ENCODE results near the gene STMND1.

Gene STMND1

GRCh38 chr6:17130786-17131185 is 28.9 kb downstream of the STMND1 start:
- no peaks in the 10 kb centered on the region for H3K9me3 ChIP-seq (ENCODE audit: control insufficient read depth, low read length)
- H3K4me3 ChIP-seq (ENCODE audit: extremely low read depth, insufficient read depth, low read length, poor library complexity, severe bottlenecking) = no peak overlapping the region
- H3K36me3 ChIP-seq (ENCODE audit: control insufficient read depth, insufficient read depth, low read length) = no peaks in the 10 kb centered on the region
- H3K4me1 ChIP-seq (ENCODE audit: control insufficient read depth, insufficient read depth, low read length, poor library complexity, severe bottlenecking) = no peaks in the 10 kb centered on the region
- H3K27ac ChIP-seq (ENCODE audit: low read depth, low read length, severe bottlenecking) = no peak overlapping the region
- WGBS, 2 experiments (ENCODE audit: insufficient coverage in 2 of 2) = 80 to 94% methylated on average over 1 to 3 of the region's 3 CpGs

GRCh38 chr6:17132967-17133366 is 31.1 kb downstream of the STMND1 start:
- Histone ChIP-seq H3K4me1 (ENCODE audit: control insufficient read depth, insufficient read depth, low read length, poor library complexity, severe bottlenecking) (no peaks in the 10 kb centered on the region), H3K27ac (ENCODE audit: low read depth, low read length, severe bottlenecking) (no peak overlapping the region), H3K36me3 (ENCODE audit: control insufficient read depth, insufficient read depth, low read length) (no peaks in the 10 kb centered on the region), H3K4me3 (ENCODE audit: extremely low read depth, insufficient read depth, low read length, poor library complexity, severe bottlenecking) (no peak overlapping the region), H3K9me3 (ENCODE audit: control insufficient read depth, low read length) (no peaks in the 10 kb centered on the region)

GRCh38 chr6:17138033-17138432 is 36.2 kb downstream of the STMND1 start:
- no peak overlapping the region for H3K4me3 ChIP-seq (ENCODE audit: extremely low read depth, insufficient read depth, low read length, poor library complexity, severe bottlenecking)
- H3K4me1 ChIP-seq (ENCODE audit: control insufficient read depth, insufficient read depth, low read length, poor library complexity, severe bottlenecking) = no peaks in the 10 kb centered on the region
- H3K27ac ChIP-seq (ENCODE audit: low read depth, low read length, severe bottlenecking) = no peak overlapping the region
- H3K9me3 ChIP-seq (ENCODE audit: control insufficient read depth, low read length) = no peaks in the 10 kb centered on the region
- no peaks in the 10 kb centered on the region for H3K36me3 ChIP-seq (ENCODE audit: control insufficient read depth, insufficient read depth, low read length)
- 14 to 40% methylated on average over 1 of the region's 2 CpGs for WGBS, 2 experiments (ENCODE audit: insufficient coverage in 2 of 2)

- Histone ChIP-seq H3K36me3 (ENCODE audit: control insufficient read depth, insufficient read depth, low read length) (no peaks in the 10 kb centered on the region), H3K4me3 (ENCODE audit: extremely low read depth, insufficient read depth, low read length, poor library complexity, severe bottlenecking) (no peak overlapping the region), H3K9me3 (ENCODE audit: control insufficient read depth, low read length) (no peaks in the 10 kb centered on the region), H3K27ac (ENCODE audit: low read depth, low read length, severe bottlenecking) (no peak overlapping the region), H3K4me1 (ENCODE audit: control insufficient read depth, insufficient read depth, low read length, poor library complexity, severe bottlenecking) (no peaks in the 10 kb centered on the region)
- WGBS, 2 experiments (ENCODE audit: insufficient coverage in 2 of 2) = no CpG with 5 or more reads among the region's 1 CpG
Observed at GRCh38 chr6:17144016-17144415, 42.2 kb downstream of the STMND1 start.

GRCh38 chr6:17149571-17149970 is 47.7 kb downstream of the STMND1 start:
- Histone ChIP-seq H3K36me3 (ENCODE audit: control insufficient read depth, insufficient read depth, low read length) (no peaks in the 10 kb centered on the region), H3K9me3 (ENCODE audit: control insufficient read depth, low read length) (peaks cover 8% of the 10 kb centered on the region), H3K27ac (ENCODE audit: low read depth, low read length, severe bottlenecking) (no peak overlapping the region), H3K4me3 (ENCODE audit: extremely low read depth, insufficient read depth, low read length, poor library complexity, severe bottlenecking) (no peak overlapping the region), H3K4me1 (ENCODE audit: control insufficient read depth, insufficient read depth, low read length, poor library complexity, severe bottlenecking) (no peaks in the 10 kb centered on the region)
- 96 to 100% methylated on average over 1 to 2 of the region's 2 CpGs for WGBS, 2 experiments (ENCODE audit: insufficient coverage in 2 of 2)

GRCh38 chr6:17150096-17150495 is 48.2 kb downstream of the STMND1 start:
- no peaks in the 10 kb centered on the region for H3K36me3 ChIP-seq (ENCODE audit: control insufficient read depth, insufficient read depth, low read length)
- peaks cover 8% of the 10 kb centered on the region for H3K9me3 ChIP-seq (ENCODE audit: control insufficient read depth, low read length)
- WGBS, 2 experiments (ENCODE audit: insufficient coverage in 2 of 2) = 88 to 94% methylated on average over 2 of the region's 2 CpGs
- H3K27ac ChIP-seq (ENCODE audit: low read depth, low read length, severe bottlenecking) = no peak overlapping the region
- H3K4me1 ChIP-seq (ENCODE audit: control insufficient read depth, insufficient read depth, low read length, poor library complexity, severe bottlenecking) = no peaks in the 10 kb centered on the region
- no peak overlapping the region for H3K4me3 ChIP-seq (ENCODE audit: extremely low read depth, insufficient read depth, low read length, poor library complexity, severe bottlenecking)

- no peak overlapping the region for H3K27ac ChIP-seq (ENCODE audit: low read depth, low read length, severe bottlenecking)
- H3K4me1 ChIP-seq (ENCODE audit: control insufficient read depth, insufficient read depth, low read length, poor library complexity, severe bottlenecking) = no peaks in the 10 kb centered on the region
- no peaks in the 10 kb centered on the region for H3K36me3 ChIP-seq (ENCODE audit: control insufficient read depth, insufficient read depth, low read length)
- H3K4me3 ChIP-seq (ENCODE audit: extremely low read depth, insufficient read depth, low read length, poor library complexity, severe bottlenecking) = no peak overlapping the region
- WGBS, 2 experiments (ENCODE audit: insufficient coverage in 2 of 2) = no CpG with 5 or more reads among the region's 3 CpGs
- H3K9me3 ChIP-seq (ENCODE audit: control insufficient read depth, low read length) = peaks cover 8% of the 10 kb centered on the region
Observed at GRCh38 chr6:17151888-17152287, 50.0 kb downstream of the STMND1 start.

GRCh38 chr6:17152703-17153102 is 50.9 kb downstream of the STMND1 start:
- H3K9me3 ChIP-seq (ENCODE audit: control insufficient read depth, low read length) = peaks cover 8% of the 10 kb centered on the region
- no peak overlapping the region for H3K4me3 ChIP-seq (ENCODE audit: extremely low read depth, insufficient read depth, low read length, poor library complexity, severe bottlenecking)
- H3K36me3 ChIP-seq (ENCODE audit: control insufficient read depth, insufficient read depth, low read length) = no peaks in the 10 kb centered on the region
- no peak overlapping the region for H3K27ac ChIP-seq (ENCODE audit: low read depth, low read length, severe bottlenecking)
- H3K4me1 ChIP-seq (ENCODE audit: control insufficient read depth, insufficient read depth, low read length, poor library complexity, severe bottlenecking) = no peaks in the 10 kb centered on the region

- Histone ChIP-seq H3K36me3 (ENCODE audit: control insufficient read depth, insufficient read depth, low read length) (no peaks in the 10 kb centered on the region), H3K4me1 (ENCODE audit: control insufficient read depth, insufficient read depth, low read length, poor library complexity, severe bottlenecking) (no peaks in the 10 kb centered on the region), H3K27ac (ENCODE audit: low read depth, low read length, severe bottlenecking) (no peak overlapping the region), H3K9me3 (ENCODE audit: control insufficient read depth, low read length) (peaks cover 8% of the 10 kb centered on the region), H3K4me3 (ENCODE audit: extremely low read depth, insufficient read depth, low read length, poor library complexity, severe bottlenecking) (no peak overlapping the region)
- WGBS, 2 experiments (ENCODE audit: insufficient coverage in 2 of 2) = 43 to 74% methylated on average over 2 to 3 of the region's 4 CpGs
Observed at GRCh38 chr6:17156112-17156921, 54.5 kb downstream of the STMND1 start.

- H3K4me1 ChIP-seq (ENCODE audit: control insufficient read depth, insufficient read depth, low read length, poor library complexity, severe bottlenecking) = no peaks in the 10 kb centered on the region
- H3K9me3 ChIP-seq (ENCODE audit: control insufficient read depth, low read length) = peaks cover 8% of the 10 kb centered on the region
- no peak overlapping the region for H3K4me3 ChIP-seq (ENCODE audit: extremely low read depth, insufficient read depth, low read length, poor library complexity, severe bottlenecking)
- WGBS, 2 experiments (ENCODE audit: insufficient coverage in 2 of 2) = 91 to 92% methylated on average over 7 to 8 of the region's 8 CpGs
- no peak overlapping the region for H3K27ac ChIP-seq (ENCODE audit: low read depth, low read length, severe bottlenecking)
- no peaks in the 10 kb centered on the region for H3K36me3 ChIP-seq (ENCODE audit: control insufficient read depth, insufficient read depth, low read length)
Observed at GRCh38 chr6:17156966-17157365, 55.1 kb downstream of the STMND1 start.

GRCh38 chr6:17157617-17158016 is 55.8 kb downstream of the STMND1 start:
- no peaks in the 10 kb centered on the region for H3K4me1 ChIP-seq (ENCODE audit: control insufficient read depth, insufficient read depth, low read length, poor library complexity, severe bottlenecking)
- H3K9me3 ChIP-seq (ENCODE audit: control insufficient read depth, low read length) = peaks cover 3% of the 10 kb centered on the region
- 82 to 85% methylated on average over 2 of the region's 2 CpGs for WGBS, 2 experiments (ENCODE audit: insufficient coverage in 2 of 2)
- no peak overlapping the region for H3K27ac ChIP-seq (ENCODE audit: low read depth, low read length, severe bottlenecking)
- no peak overlapping the region for H3K4me3 ChIP-seq (ENCODE audit: extremely low read depth, insufficient read depth, low read length, poor library complexity, severe bottlenecking)
- no peaks in the 10 kb centered on the region for H3K36me3 ChIP-seq (ENCODE audit: control insufficient read depth, insufficient read depth, low read length)

Measured in mesodermal cell (in vitro differentiated cells).